Small intestine (tissue), 7 donors: ENCODE data around the gene CPD. TPM values are rescaled to one million over a fixed set of nuclear protein-coding genes. Genes with fewer than 3 reads are reported as not detected.
"Not testable (repeated sequence)": the region's sequence is repeated elsewhere in the genome, so short reads cannot be mapped to it uniquely, and the experiment has no call there.

Source experiments
- DNase-seq, 2 donors: peaks; one replicate each; pipeline versions ENCODE4 v3.0.0 to v3.0.0-alpha.2; 2013
- FAIRE-seq: peaks from 2 replicates; lab custom pipeline; 2012; peaks lifted over from hg19 to GRCh38; lab: Jason Lieb, UNC
- H3K27ac ChIP-seq, 3 donors: one replicate each; pipeline ENCODE4 v1.5.1; 2013; ENCODE audit warnings: low read length in 2 of 3, mild to moderate bottlenecking in 2 of 3, control low read depth in 1 of 3, inconsistent platforms in 1 of 3, low read depth in 1 of 3, moderate library complexity in 1 of 3
- H3K27me3 ChIP-seq, 3 donors: one replicate each; pipeline ENCODE4 v1.6.1; 2013; ENCODE audit warnings: low read length in 3 of 3, inconsistent platforms in 1 of 3; ENCODE audit not compliant: control insufficient read depth in 3 of 3, insufficient read depth in 3 of 3
- H3K36me3 ChIP-seq, 3 donors: one replicate each; pipeline ENCODE4 v1.6.1; 2013; ENCODE audit warnings: low read length in 3 of 3, inconsistent platforms in 1 of 3, low read depth in 1 of 3, mild to moderate bottlenecking in 1 of 3, moderate library complexity in 1 of 3; ENCODE audit not compliant: control insufficient read depth in 3 of 3, insufficient read depth in 2 of 3
- H3K4me1 ChIP-seq, 3 donors: one replicate each; pipeline ENCODE4 v1.6.1; 2013; ENCODE audit warnings: low read length in 2 of 3, inconsistent platforms in 1 of 3, low read depth in 1 of 3, mild to moderate bottlenecking in 1 of 3, moderate library complexity in 1 of 3; ENCODE audit not compliant: control insufficient read depth in 3 of 3, insufficient read depth in 2 of 3
- H3K4me3 ChIP-seq, 3 donors: one replicate each; pipeline ENCODE4 v1.5.1; 2013; ENCODE audit warnings: low read length in 3 of 3, control low read depth in 1 of 3, inconsistent platforms in 1 of 3, low read depth in 1 of 3, mild to moderate bottlenecking in 1 of 3, moderate library complexity in 1 of 3
- H3K9me3 ChIP-seq, 2 donors: one replicate each; pipeline ENCODE4 v1.6.1; 2013; ENCODE audit warnings: low read depth in 1 of 2, low read length in 1 of 2; ENCODE audit not compliant: control insufficient read depth in 2 of 2, insufficient read depth in 1 of 2
- WGBS, 3 donors: extraction: QIAGEN DNeasy Blood & Tissue Kit; methylation state at CpG; one replicate each; pipeline ENCODE4 v1.1.7; 2013; 5-methylcytosine and 5-hydroxymethylcytosine counted together
- polyA plus RNA-seq, 4 donors: library from polyadenylated mRNA; stranded (reverse) in 3 of 4; unstranded in 1 of 4; fragments of 200-250 nt in 3 of 4; fragments of 120-200 nt in 1 of 4; gene quantifications; one replicate each; pipeline versions ENCODE4 v1.2.1 to v1.2.3, GENCODE V29; 2013
- donor health status: healthy with polysubstance abuse.
- donor health status: control.
- donor health status: control.
- donor health status: Bipolar disorder and iron deficiency.
- donor health status: healthy.

CPD gene
- polyA plus RNA-seq, 4 donors, result 6.2 to 64.1 (median 13.4) TPM

- DNase-seq (no peak), FAIRE-seq (no peak)
- H3K27ac ChIP-seq, result no peak overlapping the region
- 83 to 85% (median 83%) methylated on average over 4 of the region's 4 CpGs for WGBS, 3 donors
- no peaks in the 10 kb centered on the region for H3K4me1 ChIP-seq
- H3K9me3 ChIP-seq, result no peaks in the 10 kb centered on the region
- H3K36me3 ChIP-seq, result peaks cover 0 to 8% (median 2%) of the 10 kb centered on the region in 3 donors
- H3K27me3 ChIP-seq, result no peaks in the 10 kb centered on the region
- no peak overlapping the region for H3K4me3 ChIP-seq
These were observed 34.4 kb downstream of the CPD start for GRCh38 chr17:30413109-30413508.

GRCh38 chr17:30414486-30414885 is 35.8 kb downstream of the CPD start:
- no peak overlapping the region for H3K27ac ChIP-seq
- no peaks in the 10 kb centered on the region for H3K4me1 ChIP-seq
- H3K4me3 ChIP-seq, result no peak overlapping the region
- peaks cover 0 to 8% (median 2%) of the 10 kb centered on the region in 3 donors for H3K36me3 ChIP-seq
- H3K9me3 ChIP-seq, result no peaks in the 10 kb centered on the region
- no peaks in the 10 kb centered on the region for H3K27me3 ChIP-seq
- no peak for FAIRE-seq
- WGBS, 3 donors, result 93 to 96% (median 94%) methylated on average over 4 of the region's 4 CpGs
- no peak for DNase-seq

- H3K27me3 ChIP-seq, result no peaks in the 10 kb centered on the region
- DNase-seq, result no peak
- H3K9me3 ChIP-seq, result no peaks in the 10 kb centered on the region
- H3K27ac ChIP-seq, result no peak overlapping the region
- FAIRE-seq, result no peak
- no peaks in the 10 kb centered on the region for H3K4me1 ChIP-seq
- H3K4me3 ChIP-seq, result no peak overlapping the region
- peaks cover 0 to 8% (median 2%) of the 10 kb centered on the region in 3 donors for H3K36me3 ChIP-seq
These were observed 36.8 kb downstream of the CPD start for GRCh38 chr17:30415491-30415890.

- H3K4me3 ChIP-seq, H3K27ac ChIP-seq, H3K9me3 ChIP-seq, FAIRE-seq, H3K4me1 ChIP-seq, DNase-seq, H3K36me3 ChIP-seq, H3K27me3 ChIP-seq: not testable (repeated sequence)
- WGBS, 3 donors, result 94 to 100% (median 100%) methylated on average over 1 of the region's 1 CpG
These were observed 39.3 kb downstream of the CPD start for GRCh38 chr17:30418070-30418469.

GRCh38 chr17:30421592-30421991 is 42.9 kb downstream of the CPD start:
- DNase-seq (no peak), FAIRE-seq (no peak)
- no peak overlapping the region for H3K4me3 ChIP-seq
- H3K9me3 ChIP-seq, result no peaks in the 10 kb centered on the region
- no peaks in the 10 kb centered on the region for H3K27me3 ChIP-seq
- no peaks in the 10 kb centered on the region for H3K4me1 ChIP-seq
- peaks cover 4 to 10% (median 4%) of the 10 kb centered on the region in 3 donors for H3K36me3 ChIP-seq
- H3K27ac ChIP-seq, result no peak overlapping the region
- 91 to 97% (median 92%) methylated on average over 4 of the region's 4 CpGs for WGBS, 3 donors

- Histone ChIP-seq H3K27me3 (no peaks in the 10 kb centered on the region), H3K36me3 (peaks cover 4 to 10% (median 4%) of the 10 kb centered on the region in 3 donors), H3K4me3 (no peak overlapping the region), H3K27ac (no peak overlapping the region), H3K9me3 (no peaks in the 10 kb centered on the region), H3K4me1 (no peaks in the 10 kb centered on the region)
- FAIRE-seq (no peak), DNase-seq (no peak)
These were observed 43.4 kb downstream of the CPD start for GRCh38 chr17:30422171-30422570.

- H3K36me3 ChIP-seq, result peaks cover 4 to 16% (median 4%) of the 10 kb centered on the region in 3 donors
- no peak for FAIRE-seq
- 94 to 98% (median 94%) methylated on average over 2 of the region's 2 CpGs for WGBS, 3 donors
These were observed 45.7 kb downstream of the CPD start for GRCh38 chr17:30424471-30424870.

GRCh38 chr17:30426292-30426691 is 47.6 kb downstream of the CPD start:
- H3K27ac ChIP-seq, result no peak overlapping the region
- no peaks in the 10 kb centered on the region for H3K27me3 ChIP-seq
- no peak for DNase-seq
- no peak overlapping the region for H3K4me3 ChIP-seq
- peaks cover 4 to 17% (median 8%) of the 10 kb centered on the region in 3 donors for H3K36me3 ChIP-seq
- no peaks in the 10 kb centered on the region for H3K9me3 ChIP-seq
- no peaks in the 10 kb centered on the region for H3K4me1 ChIP-seq
- no peak for FAIRE-seq
- 94 to 98% (median 98%) methylated on average over 2 of the region's 2 CpGs for WGBS, 3 donors

More at GRCh38 chr17:30424471-30424870, 45.7 kb downstream of the CPD start:
- H3K27ac ChIP-seq, result no peak overlapping the region
- H3K9me3 ChIP-seq, result no peaks in the 10 kb centered on the region
- H3K27me3 ChIP-seq, result no peaks in the 10 kb centered on the region
- no peak for DNase-seq
- no peak overlapping the region for H3K4me3 ChIP-seq
- no peaks in the 10 kb centered on the region for H3K4me1 ChIP-seq

GRCh38 chr17:30427611-30428010 is 48.9 kb downstream of the CPD start:
- no peak for DNase-seq
- no peaks in the 10 kb centered on the region for H3K27me3 ChIP-seq
- 89 to 100% (median 97%) methylated on average over 1 of the region's 1 CpG for WGBS, 3 donors
- H3K36me3 ChIP-seq, result peaks cover 5 to 15% (median 10%) of the 10 kb centered on the region in 3 donors
- H3K4me3 ChIP-seq, result no peak overlapping the region
- no peaks in the 10 kb centered on the region for H3K4me1 ChIP-seq
- no peak for FAIRE-seq
- H3K27ac ChIP-seq, result no peak overlapping the region
- no peaks in the 10 kb centered on the region for H3K9me3 ChIP-seq
